ENCODE results near the gene GALNT10.

- no peak for TF ChIP-seq REST (IDR thresholded peaks at IDR 0.05; ENCODE audit: insufficient replicate concordance, low read depth)
- no peak for TF ChIP-seq CTCF (IDR thresholded peaks at IDR 0.05; ENCODE audit: insufficient read depth, low read length)
Observed at GRCh38 chr5:154386952-154387629, 196.6 kb downstream of the GALNT10 start.

Measured in HL-60 (cell line).